Liver (tissue), 9 donors: ENCODE data around the gene QSOX1. TPM values are rescaled to one million over a fixed set of nuclear protein-coding genes. Genes with fewer than 3 reads are reported as not detected.

Experiments
- DNase-seq: peaks from one replicate; pipeline ENCODE4 v3.0.0-alpha.2; 2017; ENCODE audit warnings: low spot score
- H3K27ac ChIP-seq, 2 donors: one replicate each; pipeline ENCODE4 v1.7.0; 2013; ENCODE audit warnings: inconsistent platforms in 2 of 2, low read length in 2 of 2, control low read depth in 1 of 2, low read depth in 1 of 2, mild to moderate bottlenecking in 1 of 2
- H3K27me3 ChIP-seq, 4 donors: one replicate each; pipeline versions ENCODE4 v1.6.1 to v1.7.0; 2013; ENCODE audit warnings: low read length in 3 of 4, inconsistent platforms in 1 of 4, mild to moderate bottlenecking in 1 of 4, moderate library complexity in 1 of 4; ENCODE audit not compliant: control insufficient read depth in 4 of 4, insufficient read depth in 4 of 4
- H3K36me3 ChIP-seq, 4 donors: one replicate each; pipeline versions ENCODE4 v1.6.1 to v1.7.0; 2013; ENCODE audit warnings: low read length in 3 of 4, mild to moderate bottlenecking in 3 of 4, low read depth in 1 of 4, moderate library complexity in 1 of 4; ENCODE audit not compliant: control insufficient read depth in 4 of 4, insufficient read depth in 3 of 4
- H3K4me1 ChIP-seq, 4 donors: one replicate each; pipeline versions ENCODE4 v1.6.1 to v1.7.0; 2013; ENCODE audit warnings: low read length in 3 of 4, mild to moderate bottlenecking in 3 of 4, moderate library complexity in 1 of 4; ENCODE audit not compliant: control insufficient read depth in 4 of 4, insufficient read depth in 4 of 4
- H3K4me3 ChIP-seq, 3 donors: one replicate each; pipeline versions ENCODE4 v1.6.1 to v1.7.0; 2013; ENCODE audit warnings: low read length in 3 of 3, control low read depth in 1 of 3, low read depth in 1 of 3, mild to moderate bottlenecking in 1 of 3
- H3K9ac ChIP-seq, 2 donors: one replicate each; pipeline ENCODE4 v1.7.0; 2013; ENCODE audit warnings: low read length in 2 of 2, mild to moderate bottlenecking in 2 of 2, moderate library complexity in 2 of 2, control low read depth in 1 of 2, low read depth in 1 of 2
- H3K9me3 ChIP-seq, 4 donors: one replicate each; pipeline versions ENCODE4 v1.6.1 to v1.7.0; 2013; ENCODE audit warnings: low read length in 3 of 4; ENCODE audit not compliant: control insufficient read depth in 4 of 4
- EGR1 ChIP-seq, 2 donors: IDR thresholded peaks; 2 replicates each; pipeline ENCODE4 v1.6.1; 2016 to 2018; ENCODE audit warnings: antibody characterized with exemption in 2 of 2, low read depth in 2 of 2
- FOXA1 ChIP-seq: IDR thresholded peaks from 2 replicates; pipeline ENCODE4 v1.6.1; 2016; ENCODE audit warnings: antibody characterized with exemption
- FOXA2 ChIP-seq: IDR thresholded peaks from 2 replicates; pipeline ENCODE4 v1.6.1; 2016; ENCODE audit warnings: antibody characterized with exemption
- GABPA ChIP-seq, 2 donors: IDR thresholded peaks in 1 of 2; conservative IDR thresholded peaks in 1 of 2; 2 replicates each; pipeline ENCODE4 v1.6.1; 2016; ENCODE audit warnings: antibody characterized with exemption in 2 of 2, mild to moderate bottlenecking in 1 of 2, moderate library complexity in 1 of 2
- HNF4A ChIP-seq, 2 donors: conservative IDR thresholded peaks; 2 replicates each; pipeline ENCODE4 v1.6.1; 2016; ENCODE audit warnings: antibody characterized with exemption in 2 of 2, mild to moderate bottlenecking in 2 of 2
- HNF4G ChIP-seq: IDR thresholded peaks from 2 replicates; pipeline ENCODE4 v1.6.1; 2016; ENCODE audit warnings: antibody characterized with exemption
- JUND ChIP-seq, 2 donors: IDR thresholded peaks; 2 replicates each; pipeline ENCODE4 v1.6.1; 2016; ENCODE audit warnings: antibody characterized with exemption in 2 of 2
- NR2F2 ChIP-seq: IDR thresholded peaks from 2 replicates; pipeline ENCODE4 v1.6.1; 2016; ENCODE audit warnings: antibody characterized with exemption
- RAD21 ChIP-seq, 2 donors: IDR thresholded peaks; 2 replicates each; pipeline ENCODE4 v1.6.1; 2016; ENCODE audit warnings: antibody characterized with exemption in 2 of 2, mild to moderate bottlenecking in 2 of 2
- RXRA ChIP-seq, 2 donors: IDR thresholded peaks; 2 replicates each; pipeline ENCODE4 v1.6.1; 2017 to 2018; ENCODE audit warnings: antibody characterized with exemption in 2 of 2, mild to moderate bottlenecking in 1 of 2
- SP1 ChIP-seq: IDR thresholded peaks from 2 replicates; pipeline ENCODE4 v1.6.1; 2018; ENCODE audit warnings: antibody characterized with exemption, mild to moderate bottlenecking
- TAF1 ChIP-seq: conservative IDR thresholded peaks from 2 replicates; pipeline ENCODE4 v1.6.1; 2016; ENCODE audit warnings: antibody characterized with exemption, mild to moderate bottlenecking
- YY1 ChIP-seq: IDR thresholded peaks from 2 replicates; pipeline ENCODE4 v1.6.1; 2016; ENCODE audit warnings: antibody characterized with exemption, mild to moderate bottlenecking
- WGBS: extraction: QIAGEN DNeasy Blood & Tissue Kit; methylation state at CpG from one replicate; pipeline ENCODE4 v1.1.7; 2013; 5-methylcytosine and 5-hydroxymethylcytosine counted together
- polyA plus RNA-seq, 2 donors: library from polyadenylated mRNA; stranded (reverse) in 1 of 2; unstranded in 1 of 2; fragments of 200-250 nt in 1 of 2; fragments of >200 nt in 1 of 2; fragmentation: Nextera tagmentation in 1 of 2; extraction: Ambion mirVana in 1 of 2; gene quantifications; one replicate each; pipeline versions ENCODE4 v1.2.1 to v1.2.3, GENCODE V29; 2013 to 2015
- total RNA-seq, 2 donors: library from RNA; depleted of rRNA; stranded (reverse); fragments of >200 nt; gene quantifications; one replicate each; pipeline ENCODE4 v1.2.3, GENCODE V29; 2014
- TF ChIP-seq, protein P1 (sequence below): IDR thresholded peaks from 2 replicates; pipeline ENCODE4 v1.6.1; 2016; ENCODE audit warnings: antibody characterized with exemption
- TF ChIP-seq, protein P2 (sequence below): IDR thresholded peaks from 2 replicates; pipeline ENCODE4 v1.6.1; 2016; ENCODE audit warnings: antibody characterized with exemption, mild to moderate bottlenecking
- TF ChIP-seq, protein P3 (sequence below): IDR thresholded peaks from 2 replicates; pipeline ENCODE4 v1.6.1; 2016; ENCODE audit warnings: antibody characterized with exemption
- TF ChIP-seq, protein P4 (sequence below): fragments of 150-350 bp; IDR thresholded peaks from 2 replicates; pipeline ENCODE4 v1.5.1; 2017; ENCODE audit warnings: improper control_type of control experiment, low read depth, low read length; ENCODE audit not compliant: missing input control
- TF ChIP-seq, protein P5 (sequence below): IDR thresholded peaks from 2 replicates; pipeline ENCODE4 v1.6.1; 2016; ENCODE audit warnings: antibody characterized with exemption
- donor health status: healthy.
- donor health status: healthy.
- donor health status: healthy.
- donor health status: healthy.
- donor health status: healthy.

QSOX1 gene
- total and polyA plus RNA-seq, 4 donors, result 14.3 to 49.2 (median 38.1) TPM

DNA sequence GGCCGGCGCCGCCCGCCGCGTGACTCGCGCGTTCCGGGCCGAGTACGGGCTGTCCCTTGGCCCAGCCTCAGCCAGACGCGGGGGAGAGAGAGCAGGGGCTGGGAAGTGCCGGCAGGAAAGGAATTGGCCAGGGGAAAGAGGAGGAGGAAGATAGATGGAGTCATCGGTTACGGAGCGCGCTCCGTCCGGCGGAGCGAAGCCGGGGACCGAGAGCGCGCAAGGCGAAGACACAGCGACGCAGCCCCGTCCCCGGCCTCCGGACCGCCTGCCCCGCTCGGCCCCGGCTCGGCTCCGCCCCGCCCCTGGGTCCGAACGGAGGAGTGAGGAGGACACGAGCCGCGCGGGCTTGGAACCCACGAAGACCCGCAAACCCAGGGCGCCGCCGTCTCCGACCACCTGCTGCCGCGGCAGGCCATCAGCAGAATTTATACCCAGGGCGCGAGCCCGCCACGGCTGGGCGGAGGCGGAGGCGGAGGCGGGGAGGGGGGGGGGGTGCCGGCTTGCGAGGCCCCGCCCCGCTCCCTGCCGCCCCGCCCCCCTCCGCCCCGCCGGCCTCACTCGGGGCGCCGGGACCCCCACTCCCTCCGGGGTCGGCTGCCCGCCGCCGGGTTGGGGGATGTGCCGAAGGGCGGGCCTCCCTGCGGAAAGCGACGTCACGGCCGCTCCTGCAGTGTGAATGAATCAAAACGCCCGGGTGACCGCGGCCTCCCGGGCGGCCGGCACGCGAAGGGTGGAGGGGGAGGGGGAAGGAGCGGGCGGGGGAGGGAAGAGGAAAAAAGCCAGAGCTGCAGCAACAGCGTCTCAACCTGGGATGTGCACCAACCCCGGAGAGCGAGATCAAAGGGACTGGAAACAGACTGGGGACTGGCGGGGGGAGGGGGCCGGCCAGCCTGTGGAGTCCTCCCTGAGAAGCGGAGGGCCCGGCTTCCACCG is 75.1 kb downstream of the QSOX1 start, which contains the start of gene LHX4 (continued):
- TF ChIP-seq, protein P1, sequence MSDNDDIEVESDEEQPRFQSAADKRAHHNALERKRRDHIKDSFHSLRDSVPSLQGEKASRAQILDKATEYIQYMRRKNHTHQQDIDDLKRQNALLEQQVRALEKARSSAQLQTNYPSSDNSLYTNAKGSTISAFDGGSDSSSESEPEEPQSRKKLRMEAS, result no peak
- TF ChIP-seq SP1 (no peak), HNF4G (no peak), GABPA (IDR thresholded peaks at IDR 0.05 in 1 of 2, conservative IDR thresholded peaks at IDR 0.05 in 1 of 2) (no peak), TAF1 (no peak)
- TF ChIP-seq, protein P2, sequence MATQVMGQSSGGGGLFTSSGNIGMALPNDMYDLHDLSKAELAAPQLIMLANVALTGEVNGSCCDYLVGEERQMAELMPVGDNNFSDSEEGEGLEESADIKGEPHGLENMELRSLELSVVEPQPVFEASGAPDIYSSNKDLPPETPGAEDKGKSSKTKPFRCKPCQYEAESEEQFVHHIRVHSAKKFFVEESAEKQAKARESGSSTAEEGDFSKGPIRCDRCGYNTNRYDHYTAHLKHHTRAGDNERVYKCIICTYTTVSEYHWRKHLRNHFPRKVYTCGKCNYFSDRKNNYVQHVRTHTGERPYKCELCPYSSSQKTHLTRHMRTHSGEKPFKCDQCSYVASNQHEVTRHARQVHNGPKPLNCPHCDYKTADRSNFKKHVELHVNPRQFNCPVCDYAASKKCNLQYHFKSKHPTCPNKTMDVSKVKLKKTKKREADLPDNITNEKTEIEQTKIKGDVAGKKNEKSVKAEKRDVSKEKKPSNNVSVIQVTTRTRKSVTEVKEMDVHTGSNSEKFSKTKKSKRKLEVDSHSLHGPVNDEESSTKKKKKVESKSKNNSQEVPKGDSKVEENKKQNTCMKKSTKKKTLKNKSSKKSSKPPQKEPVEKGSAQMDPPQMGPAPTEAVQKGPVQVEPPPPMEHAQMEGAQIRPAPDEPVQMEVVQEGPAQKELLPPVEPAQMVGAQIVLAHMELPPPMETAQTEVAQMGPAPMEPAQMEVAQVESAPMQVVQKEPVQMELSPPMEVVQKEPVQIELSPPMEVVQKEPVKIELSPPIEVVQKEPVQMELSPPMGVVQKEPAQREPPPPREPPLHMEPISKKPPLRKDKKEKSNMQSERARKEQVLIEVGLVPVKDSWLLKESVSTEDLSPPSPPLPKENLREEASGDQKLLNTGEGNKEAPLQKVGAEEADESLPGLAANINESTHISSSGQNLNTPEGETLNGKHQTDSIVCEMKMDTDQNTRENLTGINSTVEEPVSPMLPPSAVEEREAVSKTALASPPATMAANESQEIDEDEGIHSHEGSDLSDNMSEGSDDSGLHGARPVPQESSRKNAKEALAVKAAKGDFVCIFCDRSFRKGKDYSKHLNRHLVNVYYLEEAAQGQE, result no peak
- TF ChIP-seq, protein P3, sequence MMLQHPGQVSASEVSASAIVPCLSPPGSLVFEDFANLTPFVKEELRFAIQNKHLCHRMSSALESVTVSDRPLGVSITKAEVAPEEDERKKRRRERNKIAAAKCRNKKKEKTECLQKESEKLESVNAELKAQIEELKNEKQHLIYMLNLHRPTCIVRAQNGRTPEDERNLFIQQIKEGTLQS, result no peak

DNA sequence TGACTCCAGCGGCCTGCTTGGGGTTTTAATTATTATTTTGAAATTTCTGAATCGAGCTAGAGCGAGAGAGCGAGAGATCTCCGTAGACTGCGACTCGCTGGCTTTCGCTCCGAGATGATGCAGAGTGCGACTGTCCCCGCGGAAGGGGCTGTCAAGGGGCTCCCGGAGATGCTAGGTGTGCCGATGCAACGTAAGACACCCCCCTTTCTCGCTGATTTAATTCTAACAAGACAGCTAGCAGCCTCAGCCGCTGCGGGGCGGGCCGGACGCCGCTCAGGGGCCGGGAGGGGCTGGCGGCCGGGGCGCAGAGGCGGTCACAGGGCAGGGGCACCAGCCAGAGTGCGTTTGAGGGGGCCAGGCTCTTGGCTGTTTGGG is 75.7 kb downstream of the QSOX1 start:
- DNase-seq, result no peak
- H3K27ac ChIP-seq, result no peak overlapping the region
- no peaks in the 10 kb centered on the region for H3K9me3 ChIP-seq
- no peak overlapping the region for H3K9ac ChIP-seq
- peaks cover 26 to 54% (median 47%) of the 10 kb centered on the region in 4 donors for H3K4me1 ChIP-seq
- peaks cover 16 to 39% (median 22%) of the 10 kb centered on the region in 4 donors for H3K27me3 ChIP-seq
- peak overlapping the region in 2 of 3 donors; percentile 46 to 69 for H3K4me3 ChIP-seq
- no peaks in the 10 kb centered on the region for H3K36me3 ChIP-seq
- TF ChIP-seq, protein P1, result no peak
- TF ChIP-seq, protein P2, result no peak
- TF ChIP-seq, protein P4, sequence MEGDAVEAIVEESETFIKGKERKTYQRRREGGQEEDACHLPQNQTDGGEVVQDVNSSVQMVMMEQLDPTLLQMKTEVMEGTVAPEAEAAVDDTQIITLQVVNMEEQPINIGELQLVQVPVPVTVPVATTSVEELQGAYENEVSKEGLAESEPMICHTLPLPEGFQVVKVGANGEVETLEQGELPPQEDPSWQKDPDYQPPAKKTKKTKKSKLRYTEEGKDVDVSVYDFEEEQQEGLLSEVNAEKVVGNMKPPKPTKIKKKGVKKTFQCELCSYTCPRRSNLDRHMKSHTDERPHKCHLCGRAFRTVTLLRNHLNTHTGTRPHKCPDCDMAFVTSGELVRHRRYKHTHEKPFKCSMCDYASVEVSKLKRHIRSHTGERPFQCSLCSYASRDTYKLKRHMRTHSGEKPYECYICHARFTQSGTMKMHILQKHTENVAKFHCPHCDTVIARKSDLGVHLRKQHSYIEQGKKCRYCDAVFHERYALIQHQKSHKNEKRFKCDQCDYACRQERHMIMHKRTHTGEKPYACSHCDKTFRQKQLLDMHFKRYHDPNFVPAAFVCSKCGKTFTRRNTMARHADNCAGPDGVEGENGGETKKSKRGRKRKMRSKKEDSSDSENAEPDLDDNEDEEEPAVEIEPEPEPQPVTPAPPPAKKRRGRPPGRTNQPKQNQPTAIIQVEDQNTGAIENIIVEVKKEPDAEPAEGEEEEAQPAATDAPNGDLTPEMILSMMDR, result no peak
- TF ChIP-seq, protein P5, sequence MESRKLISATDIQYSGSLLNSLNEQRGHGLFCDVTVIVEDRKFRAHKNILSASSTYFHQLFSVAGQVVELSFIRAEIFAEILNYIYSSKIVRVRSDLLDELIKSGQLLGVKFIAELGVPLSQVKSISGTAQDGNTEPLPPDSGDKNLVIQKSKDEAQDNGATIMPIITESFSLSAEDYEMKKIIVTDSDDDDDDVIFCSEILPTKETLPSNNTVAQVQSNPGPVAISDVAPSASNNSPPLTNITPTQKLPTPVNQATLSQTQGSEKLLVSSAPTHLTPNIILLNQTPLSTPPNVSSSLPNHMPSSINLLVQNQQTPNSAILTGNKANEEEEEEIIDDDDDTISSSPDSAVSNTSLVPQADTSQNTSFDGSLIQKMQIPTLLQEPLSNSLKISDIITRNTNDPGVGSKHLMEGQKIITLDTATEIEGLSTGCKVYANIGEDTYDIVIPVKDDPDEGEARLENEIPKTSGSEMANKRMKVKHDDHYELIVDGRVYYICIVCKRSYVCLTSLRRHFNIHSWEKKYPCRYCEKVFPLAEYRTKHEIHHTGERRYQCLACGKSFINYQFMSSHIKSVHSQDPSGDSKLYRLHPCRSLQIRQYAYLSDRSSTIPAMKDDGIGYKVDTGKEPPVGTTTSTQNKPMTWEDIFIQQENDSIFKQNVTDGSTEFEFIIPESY, result no peak
- TF ChIP-seq JUND (IDR thresholded peaks at IDR 0.05), result no peak
- TF ChIP-seq, protein P3, result no peak
- TF ChIP-seq HNF4A (conservative IDR thresholded peaks at IDR 0.05), result no peak
- TF ChIP-seq HNF4G, result no peak
- TF ChIP-seq TAF1, result no peak
- no peak for TF ChIP-seq SP1
- TF ChIP-seq RAD21 (IDR thresholded peaks at IDR 0.05), result no peak
- TF ChIP-seq EGR1 (IDR thresholded peaks at IDR 0.05; ENCODE audit: low read depth in 2 of 2), result no peak
- TF ChIP-seq FOXA2, result no peak
- TF ChIP-seq NR2F2, result no peak
- TF ChIP-seq RXRA (IDR thresholded peaks at IDR 0.05), result no peak
- no peak for TF ChIP-seq FOXA1
- TF ChIP-seq GABPA (IDR thresholded peaks at IDR 0.05 in 1 of 2, conservative IDR thresholded peaks at IDR 0.05 in 1 of 2), result no peak
- no peak for TF ChIP-seq YY1
- 3% methylated on average over 28 of the region's 28 CpGs for WGBS
